Measurements from ENCODE around the gene CFAP77. TPM values are rescaled to one million over a fixed set of nuclear protein-coding genes. Genes with fewer than 3 reads are reported as not detected.

Gene CFAP77
- total RNA-seq, 2 donors from 2014 or later: not detected

GRCh38 chr9:132541870-132542830 lies 132.1 kb downstream of the CFAP77 start:
- Mint-ChIP-seq H3K4me1 (no peaks in the 10 kb centered on the region), H3K27me3 (peaks cover 4% of the 10 kb centered on the region), H3K27ac (no peak overlapping the region), H3K4me3 (no peak overlapping the region), H3K36me3 (ENCODE audit: low read depth) (no peaks in the 10 kb centered on the region), H3K9me3 (no peaks in the 10 kb centered on the region)
- ATAC-seq (replicated peaks): no peak

GRCh38 chr9:132543251-132543650 lies 133.2 kb downstream of the CFAP77 start:
- Mint-ChIP-seq H3K4me1 (no peaks in the 10 kb centered on the region), H3K27ac (no peak overlapping the region), H3K36me3 (ENCODE audit: low read depth) (no peaks in the 10 kb centered on the region), H3K4me3 (no peak overlapping the region), H3K9me3 (no peaks in the 10 kb centered on the region), H3K27me3 (peaks cover 4% of the 10 kb centered on the region)
- ATAC-seq (replicated peaks): no peak

GRCh38 chr9:132543960-132544359 lies 133.9 kb downstream of the CFAP77 start:
- Mint-ChIP-seq H3K27me3 (peaks cover 4% of the 10 kb centered on the region), H3K36me3 (ENCODE audit: low read depth) (no peaks in the 10 kb centered on the region), H3K4me1 (no peaks in the 10 kb centered on the region), H3K4me3 (no peak overlapping the region), H3K27ac (no peak overlapping the region), H3K9me3 (no peaks in the 10 kb centered on the region)
- no peak for ATAC-seq (replicated peaks)

GRCh38 chr9:132545578-132545977 lies 135.6 kb downstream of the CFAP77 start:
- H3K27me3 Mint-ChIP-seq: peaks cover 4% of the 10 kb centered on the region
- no peak for ATAC-seq (replicated peaks)

GRCh38 chr9:132546148-132547051 lies 136.4 kb downstream of the CFAP77 start:
- ATAC-seq (replicated peaks): no peak
- Mint-ChIP-seq H3K27me3 (peaks cover 7% of the 10 kb centered on the region), H3K36me3 (ENCODE audit: low read depth) (no peaks in the 10 kb centered on the region), H3K4me3 (no peak overlapping the region), H3K9me3 (no peaks in the 10 kb centered on the region), H3K27ac (no peak overlapping the region), H3K4me1 (no peaks in the 10 kb centered on the region)

More at GRCh38 chr9:132545578-132545977, 135.6 kb downstream of the CFAP77 start:
- Mint-ChIP-seq H3K4me3 (no peak overlapping the region), H3K9me3 (no peaks in the 10 kb centered on the region), H3K36me3 (ENCODE audit: low read depth) (no peaks in the 10 kb centered on the region), H3K27ac (no peak overlapping the region), H3K4me1 (no peaks in the 10 kb centered on the region)

GRCh38 chr9:132547052-132547431 lies 137.0 kb downstream of the CFAP77 start:
- H3K27me3 Mint-ChIP-seq: peaks cover 7% of the 10 kb centered on the region
- no peak overlapping the region for H3K4me3 Mint-ChIP-seq
- ATAC-seq (replicated peaks): no peak
- no peaks in the 10 kb centered on the region for H3K36me3 Mint-ChIP-seq (ENCODE audit: low read depth)
- H3K4me1 Mint-ChIP-seq: no peaks in the 10 kb centered on the region
- no peaks in the 10 kb centered on the region for H3K9me3 Mint-ChIP-seq
- no peak overlapping the region for H3K27ac Mint-ChIP-seq

GRCh38 chr9:132547436-132547835 lies 137.4 kb downstream of the CFAP77 start:
- no peak overlapping the region for H3K27ac Mint-ChIP-seq
- H3K9me3 Mint-ChIP-seq: no peaks in the 10 kb centered on the region
- H3K27me3 Mint-ChIP-seq: peaks cover 7% of the 10 kb centered on the region
- H3K36me3 Mint-ChIP-seq (ENCODE audit: low read depth): no peaks in the 10 kb centered on the region
- H3K4me1 Mint-ChIP-seq: no peaks in the 10 kb centered on the region
- no peak overlapping the region for H3K4me3 Mint-ChIP-seq
- no peak for ATAC-seq (replicated peaks)

GRCh38 chr9:132547976-132548730 lies 138.1 kb downstream of the CFAP77 start:
- H3K36me3 Mint-ChIP-seq (ENCODE audit: low read depth): no peaks in the 10 kb centered on the region
- no peak overlapping the region for H3K27ac Mint-ChIP-seq
- peaks cover 7% of the 10 kb centered on the region for H3K27me3 Mint-ChIP-seq
- no peaks in the 10 kb centered on the region for H3K4me1 Mint-ChIP-seq
- no peaks in the 10 kb centered on the region for H3K9me3 Mint-ChIP-seq
- no peak for ATAC-seq (replicated peaks)
- no peak overlapping the region for H3K4me3 Mint-ChIP-seq

- H3K36me3 Mint-ChIP-seq (ENCODE audit: low read depth): no peaks in the 10 kb centered on the region
Observed at GRCh38 chr9:132548751-132549640, 139.0 kb downstream of the CFAP77 start.

GRCh38 chr9:132551556-132551955 lies 141.5 kb downstream of the CFAP77 start:
- H3K9me3 Mint-ChIP-seq: no peaks in the 10 kb centered on the region
- H3K36me3 Mint-ChIP-seq (ENCODE audit: low read depth): no peaks in the 10 kb centered on the region
- no peak overlapping the region for H3K27ac Mint-ChIP-seq
- ATAC-seq (replicated peaks): no peak
- no peak overlapping the region for H3K4me3 Mint-ChIP-seq
- H3K4me1 Mint-ChIP-seq: no peaks in the 10 kb centered on the region
- peaks cover 18% of the 10 kb centered on the region for H3K27me3 Mint-ChIP-seq

More at GRCh38 chr9:132548751-132549640, 139.0 kb downstream of the CFAP77 start:
- no peak for ATAC-seq (replicated peaks)
- Mint-ChIP-seq H3K4me3 (no peak overlapping the region), H3K9me3 (no peaks in the 10 kb centered on the region), H3K4me1 (no peaks in the 10 kb centered on the region), H3K27me3 (peaks cover 11% of the 10 kb centered on the region), H3K27ac (no peak overlapping the region)

- H3K36me3 Mint-ChIP-seq (ENCODE audit: low read depth): no peaks in the 10 kb centered on the region
- H3K27ac Mint-ChIP-seq: no peak overlapping the region
- no peak overlapping the region for H3K4me3 Mint-ChIP-seq
- ATAC-seq (replicated peaks): no peak
- no peaks in the 10 kb centered on the region for H3K9me3 Mint-ChIP-seq
- peaks cover 18% of the 10 kb centered on the region for H3K27me3 Mint-ChIP-seq
- H3K4me1 Mint-ChIP-seq: no peaks in the 10 kb centered on the region
Observed at GRCh38 chr9:132552041-132552440, 142.0 kb downstream of the CFAP77 start.

GRCh38 chr9:132554755-132555154 lies 144.7 kb downstream of the CFAP77 start:
- Mint-ChIP-seq H3K4me1 (no peaks in the 10 kb centered on the region), H3K9me3 (no peaks in the 10 kb centered on the region), H3K27ac (no peak overlapping the region), H3K4me3 (no peak overlapping the region), H3K36me3 (ENCODE audit: low read depth) (no peaks in the 10 kb centered on the region), H3K27me3 (peaks cover 24% of the 10 kb centered on the region)
- ATAC-seq (replicated peaks): no peak

- Mint-ChIP-seq H3K27me3 (peaks cover 25% of the 10 kb centered on the region), H3K9me3 (no peaks in the 10 kb centered on the region)
Observed at GRCh38 chr9:132555528-132555927, 145.5 kb downstream of the CFAP77 start.

More at GRCh38 chr9:132555528-132555927, 145.5 kb downstream of the CFAP77 start:
- no peak for ATAC-seq (replicated peaks)
- no peak overlapping the region for H3K4me3 Mint-ChIP-seq
- H3K4me1 Mint-ChIP-seq: no peaks in the 10 kb centered on the region
- no peak overlapping the region for H3K27ac Mint-ChIP-seq
- no peaks in the 10 kb centered on the region for H3K36me3 Mint-ChIP-seq (ENCODE audit: low read depth)

Data from activated T-helper 17 cell treated with anti-CD3 and anti-CD28 coated beads, Interleukin-2, amount 50 U/mL, for 72 hours (primary cell).